IMR-90 (cell line): ENCODE data around the gene LRIG1.

Experiments used
- BHLHE40 ChIP-seq: fragments of 150-350 bp; IDR thresholded peaks from 2 replicates; pipeline ENCODE4 v1.6.1; 2016; ENCODE audit warnings: mild to moderate bottlenecking, low read depth, low read length
- CEBPB ChIP-seq: IDR thresholded peaks from 2 replicates; pipeline ENCODE4 v1.6.1; 2012; ENCODE audit warnings: low read depth, low read length, improper control_type of control experiment
- FOS ChIP-seq: fragments of 150-350 bp; IDR thresholded peaks from 2 replicates; pipeline ENCODE4 v1.6.1; 2016; ENCODE audit warnings: low read depth, low read length
- MAFK ChIP-seq: IDR thresholded peaks from 2 replicates; pipeline ENCODE4 v1.6.1; 2012; ENCODE audit warnings: low read depth, low read length, improper control_type of control experiment
- MAZ ChIP-seq: IDR thresholded peaks from 2 replicates; pipeline ENCODE4 v1.6.1; 2012; ENCODE audit warnings: low read depth, mild to moderate bottlenecking, low read length, improper control_type of control experiment, moderate library complexity, borderline replicate concordance
- MXI1 ChIP-seq: IDR thresholded peaks from 2 replicates; pipeline ENCODE4 v1.6.1; 2012; ENCODE audit warnings: low read depth, mild to moderate bottlenecking, low read length, moderate library complexity, borderline replicate concordance
- NFE2L2 ChIP-seq: fragments of 150-350 bp; IDR thresholded peaks from 2 replicates; pipeline ENCODE4 v1.6.1; 2016; ENCODE audit warnings: low read depth, mild to moderate bottlenecking, low read length
- POLR2A ChIP-seq: IDR thresholded peaks from 2 replicates; pipeline ENCODE4 v1.6.1; 2012; ENCODE audit warnings: mild to moderate bottlenecking, low read depth, low read length
- RAD21 ChIP-seq: IDR thresholded peaks from 2 replicates; pipeline ENCODE4 v1.6.1; 2012; ENCODE audit warnings: low read length, improper control_type of control experiment
- RCOR1 ChIP-seq: IDR thresholded peaks from 2 replicates; pipeline ENCODE4 v1.6.1; 2012; ENCODE audit warnings: mild to moderate bottlenecking, low read length, improper control_type of control experiment; ENCODE audit not compliant: insufficient replicate concordance
- RFX5 ChIP-seq: IDR thresholded peaks from 2 replicates; pipeline ENCODE4 v1.8.0; 2012; ENCODE audit warnings: low read depth, mild to moderate bottlenecking, low read length, moderate library complexity
- TF ChIP-seq, protein P1 (sequence below): conservative IDR thresholded peaks from 2 replicates; pipeline ENCODE4 v1.5.1; 2012; ENCODE audit warnings: mild to moderate bottlenecking, low read depth, low read length, improper control_type of control experiment
- TF ChIP-seq, protein P2 (sequence below): fragments of 150-350 bp; IDR thresholded peaks from 2 replicates; pipeline ENCODE4 v1.6.1; 2016; ENCODE audit warnings: low read depth, mild to moderate bottlenecking, low read length, moderate library complexity, borderline replicate concordance
- TF ChIP-seq, protein P3 (sequence below): fragments of 150-350 bp; IDR thresholded peaks from 2 replicates; pipeline ENCODE4 v1.6.1; 2017; ENCODE audit warnings: mild to moderate bottlenecking, antibody characterized with exemption, low read length, low read depth

DNA sequence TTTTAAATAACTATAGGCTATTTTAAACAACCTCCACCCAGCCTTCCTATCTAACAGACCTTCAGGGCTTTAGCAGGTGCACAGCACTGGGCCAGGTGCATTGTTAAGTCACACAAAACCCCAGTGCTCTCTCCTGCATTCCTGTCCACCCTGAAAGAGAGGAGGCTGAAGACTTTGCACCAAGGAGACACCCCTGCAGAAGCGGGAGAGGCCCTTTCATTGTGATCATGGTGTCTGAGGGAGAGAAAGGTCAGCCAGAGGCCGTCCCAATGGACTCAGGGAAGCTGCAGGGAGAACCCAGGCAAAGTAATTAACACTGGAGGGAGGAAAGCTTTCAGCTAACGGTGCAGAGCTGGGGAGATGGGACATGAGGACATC lies 5.2 kb downstream of the LRIG1 start:
- TF ChIP-seq POLR2A (no peak), FOS (no peak), MXI1 (no peak), RAD21 (no peak), MAFK (no peak), RFX5 (no peak), RCOR1 (no peak), NFE2L2 (no peak), CEBPB (no peak), MAZ (no peak), BHLHE40 (no peak)
- TF ChIP-seq, protein P1, sequence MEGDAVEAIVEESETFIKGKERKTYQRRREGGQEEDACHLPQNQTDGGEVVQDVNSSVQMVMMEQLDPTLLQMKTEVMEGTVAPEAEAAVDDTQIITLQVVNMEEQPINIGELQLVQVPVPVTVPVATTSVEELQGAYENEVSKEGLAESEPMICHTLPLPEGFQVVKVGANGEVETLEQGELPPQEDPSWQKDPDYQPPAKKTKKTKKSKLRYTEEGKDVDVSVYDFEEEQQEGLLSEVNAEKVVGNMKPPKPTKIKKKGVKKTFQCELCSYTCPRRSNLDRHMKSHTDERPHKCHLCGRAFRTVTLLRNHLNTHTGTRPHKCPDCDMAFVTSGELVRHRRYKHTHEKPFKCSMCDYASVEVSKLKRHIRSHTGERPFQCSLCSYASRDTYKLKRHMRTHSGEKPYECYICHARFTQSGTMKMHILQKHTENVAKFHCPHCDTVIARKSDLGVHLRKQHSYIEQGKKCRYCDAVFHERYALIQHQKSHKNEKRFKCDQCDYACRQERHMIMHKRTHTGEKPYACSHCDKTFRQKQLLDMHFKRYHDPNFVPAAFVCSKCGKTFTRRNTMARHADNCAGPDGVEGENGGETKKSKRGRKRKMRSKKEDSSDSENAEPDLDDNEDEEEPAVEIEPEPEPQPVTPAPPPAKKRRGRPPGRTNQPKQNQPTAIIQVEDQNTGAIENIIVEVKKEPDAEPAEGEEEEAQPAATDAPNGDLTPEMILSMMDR, result no peak
- TF ChIP-seq, protein P2, sequence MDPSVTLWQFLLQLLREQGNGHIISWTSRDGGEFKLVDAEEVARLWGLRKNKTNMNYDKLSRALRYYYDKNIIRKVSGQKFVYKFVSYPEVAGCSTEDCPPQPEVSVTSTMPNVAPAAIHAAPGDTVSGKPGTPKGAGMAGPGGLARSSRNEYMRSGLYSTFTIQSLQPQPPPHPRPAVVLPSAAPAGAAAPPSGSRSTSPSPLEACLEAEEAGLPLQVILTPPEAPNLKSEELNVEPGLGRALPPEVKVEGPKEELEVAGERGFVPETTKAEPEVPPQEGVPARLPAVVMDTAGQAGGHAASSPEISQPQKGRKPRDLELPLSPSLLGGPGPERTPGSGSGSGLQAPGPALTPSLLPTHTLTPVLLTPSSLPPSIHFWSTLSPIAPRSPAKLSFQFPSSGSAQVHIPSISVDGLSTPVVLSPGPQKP, result no peak
- TF ChIP-seq, protein P3, sequence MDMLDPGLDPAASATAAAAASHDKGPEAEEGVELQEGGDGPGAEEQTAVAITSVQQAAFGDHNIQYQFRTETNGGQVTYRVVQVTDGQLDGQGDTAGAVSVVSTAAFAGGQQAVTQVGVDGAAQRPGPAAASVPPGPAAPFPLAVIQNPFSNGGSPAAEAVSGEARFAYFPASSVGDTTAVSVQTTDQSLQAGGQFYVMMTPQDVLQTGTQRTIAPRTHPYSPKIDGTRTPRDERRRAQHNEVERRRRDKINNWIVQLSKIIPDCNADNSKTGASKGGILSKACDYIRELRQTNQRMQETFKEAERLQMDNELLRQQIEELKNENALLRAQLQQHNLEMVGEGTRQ, result no peak
